ENCODE results near the gene PPIP5K1. TPM values are rescaled to one million over a fixed set of nuclear protein-coding genes. Genes with fewer than 3 reads are reported as not detected.

Gene PPIP5K1
- total RNA-seq, 5 donors from 2014 or later (not counting 1 experiment from before 2014, with no cell fraction given): 30.0 to 47.1 (median 39.1) TPM

- ATAC-seq (replicated peaks in 1 of 4): no peak
- Mint-ChIP-seq H3K4me1 (peaks cover 8 to 18% (median 10%) of the 10 kb centered on the region in 3 donors), H3K4me3 (no peak overlapping the region), H3K27ac (no peak overlapping the region), H3K36me3 (no peaks in the 10 kb centered on the region), H3K27me3 (no peaks in the 10 kb centered on the region), H3K9me3 (no peaks in the 10 kb centered on the region)
- ChIA-PET POLR2A (no interaction called here), CTCF (interaction anchor here in 1 of 2 donors (0.6 kb wide), 1 partner anchor 946 kb away, joined by 5 read pairs; no protein-coding TSS in a partner anchor)
- no peaks in the 10 kb centered on the region for H3K9me3 ChIP-seq
- no peaks in the 10 kb centered on the region for H3K36me3 ChIP-seq (ENCODE audit: control insufficient read depth in 2 of 2, extremely low read depth in 1 of 2, insufficient read depth in 1 of 2, low read length in 1 of 2)
- H3K4me3 ChIP-seq (ENCODE audit: control insufficient read depth in 1 of 2, extremely low read depth in 1 of 2, low read length in 1 of 2): no peak overlapping the region
- H3K4me1 ChIP-seq (ENCODE audit: control insufficient read depth in 1 of 2, extremely low read depth in 1 of 2, insufficient read depth in 2 of 2, low read length in 2 of 2): peaks cover 0 to 6% of the 10 kb centered on the region in 2 experiments
- H3K27me3 ChIP-seq (replicated peaks in 1 of 2; ENCODE audit: control insufficient read depth in 2 of 2, extremely low read depth in 1 of 2, insufficient read depth in 2 of 2, low read length in 1 of 2): peaks cover 0 to 7% of the 10 kb centered on the region in 2 experiments
- H3K27ac ChIP-seq (ENCODE audit: low read length): no peak overlapping the region
- no peak for DNase-seq
- WGBS (ENCODE audit: insufficient coverage): 95% methylated on average over 5 of the region's 9 CpGs
Measured at GRCh38 chr15:43527016-43527801, 62.8 kb downstream of the PPIP5K1 start.

GRCh38 chr15:43526261-43526930 lies 63.6 kb downstream of the PPIP5K1 start:
- Mint-ChIP-seq H3K4me3 (no peak overlapping the region), H3K36me3 (no peaks in the 10 kb centered on the region), H3K27ac (no peak overlapping the region), H3K9me3 (no peaks in the 10 kb centered on the region), H3K27me3 (no peaks in the 10 kb centered on the region), H3K4me1 (peaks cover 8 to 18% (median 10%) of the 10 kb centered on the region in 3 donors)
- H3K27me3 ChIP-seq (replicated peaks in 1 of 2; ENCODE audit: control insufficient read depth in 2 of 2, extremely low read depth in 1 of 2, insufficient read depth in 2 of 2, low read length in 1 of 2): peaks cover 0 to 7% of the 10 kb centered on the region in 2 experiments
- no peaks in the 10 kb centered on the region for H3K36me3 ChIP-seq (ENCODE audit: control insufficient read depth in 2 of 2, extremely low read depth in 1 of 2, insufficient read depth in 1 of 2, low read length in 1 of 2)
- POLR2A ChIA-PET: no interaction called here
- no peak overlapping the region for H3K27ac ChIP-seq (ENCODE audit: low read length)
- ATAC-seq (replicated peaks in 1 of 4) (no peak), DNase-seq (no peak)
- 88% methylated on average over 8 of the region's 11 CpGs for WGBS (ENCODE audit: insufficient coverage)
- H3K9me3 ChIP-seq: no peaks in the 10 kb centered on the region
- peaks cover 0 to 6% of the 10 kb centered on the region in 2 experiments for H3K4me1 ChIP-seq (ENCODE audit: control insufficient read depth in 1 of 2, extremely low read depth in 1 of 2, insufficient read depth in 2 of 2, low read length in 2 of 2)
- CTCF ChIA-PET: no interaction called here
- H3K4me3 ChIP-seq (ENCODE audit: control insufficient read depth in 1 of 2, extremely low read depth in 1 of 2, low read length in 1 of 2): no peak overlapping the region

- no peaks in the 10 kb centered on the region for H3K36me3 Mint-ChIP-seq
- peak overlapping the region; percentile 44 to 62 for H3K27ac Mint-ChIP-seq
- H3K4me3 Mint-ChIP-seq: no peak overlapping the region
- H3K27me3 ChIP-seq (replicated peaks in 1 of 2; ENCODE audit: control insufficient read depth in 2 of 2, extremely low read depth in 1 of 2, insufficient read depth in 2 of 2, low read length in 1 of 2): peaks cover 0 to 8% of the 10 kb centered on the region in 2 experiments
- POLR2A ChIA-PET: no interaction called here
- peak in 2 of 4 experiments; percentile 48 to 61 for ATAC-seq (replicated peaks in 1 of 4)
- H3K9me3 ChIP-seq: no peaks in the 10 kb centered on the region
- CTCF ChIA-PET: no interaction called here
- H3K4me1 Mint-ChIP-seq: peaks cover 8 to 18% (median 10%) of the 10 kb centered on the region in 3 donors
- peaks cover 0 to 6% of the 10 kb centered on the region in 2 experiments for H3K4me1 ChIP-seq (ENCODE audit: control insufficient read depth in 1 of 2, extremely low read depth in 1 of 2, insufficient read depth in 2 of 2, low read length in 2 of 2)
- no peak for DNase-seq
- WGBS (ENCODE audit: insufficient coverage): 25% methylated on average over 4 of the region's 4 CpGs
- no peaks in the 10 kb centered on the region for H3K9me3 Mint-ChIP-seq
- H3K4me3 ChIP-seq (ENCODE audit: control insufficient read depth in 1 of 2, extremely low read depth in 1 of 2, low read length in 1 of 2): no peak overlapping the region
- H3K36me3 ChIP-seq (ENCODE audit: control insufficient read depth in 2 of 2, extremely low read depth in 1 of 2, insufficient read depth in 1 of 2, low read length in 1 of 2): no peaks in the 10 kb centered on the region
- H3K27ac ChIP-seq (ENCODE audit: low read length): no peak overlapping the region
- H3K27me3 Mint-ChIP-seq: no peaks in the 10 kb centered on the region
Measured at GRCh38 chr15:43525131-43525530, 64.9 kb downstream of the PPIP5K1 start.

- CTCF ChIA-PET: no interaction called here
- H3K4me3 ChIP-seq (ENCODE audit: control insufficient read depth in 1 of 2, extremely low read depth in 1 of 2, low read length in 1 of 2): no peak overlapping the region
- H3K27me3 ChIP-seq (replicated peaks in 1 of 2; ENCODE audit: control insufficient read depth in 2 of 2, extremely low read depth in 1 of 2, insufficient read depth in 2 of 2, low read length in 1 of 2): peaks cover 0 to 14% of the 10 kb centered on the region in 2 experiments
Measured at GRCh38 chr15:43524254-43524845, 65.7 kb downstream of the PPIP5K1 start.

GRCh38 chr15:43523646-43524045 lies 66.4 kb downstream of the PPIP5K1 start:
- CTCF ChIA-PET: interaction anchor here in 1 of 2 donors (0.6 to 1.4 kb wide), 2 partner anchors 13 to 818 kb away, joined by 4 read pairs; no protein-coding TSS in a partner anchor
- Mint-ChIP-seq H3K27ac (no peak overlapping the region), H3K4me3 (no peak overlapping the region), H3K4me1 (peaks cover 11 to 22% (median 14%) of the 10 kb centered on the region in 3 donors), H3K36me3 (no peaks in the 10 kb centered on the region), H3K27me3 (peaks cover 5 to 12% of the 10 kb centered on the region in 2 donors), H3K9me3 (no peaks in the 10 kb centered on the region)
- DNase-seq: no peak
- WGBS (ENCODE audit: insufficient coverage): 91% methylated on average over 5 of the region's 7 CpGs
- no peak for ATAC-seq (replicated peaks in 1 of 4)
- Histone ChIP-seq H3K27me3 (replicated peaks in 1 of 2; ENCODE audit: control insufficient read depth in 2 of 2, extremely low read depth in 1 of 2, insufficient read depth in 2 of 2, low read length in 1 of 2) (peaks cover 0 to 19% of the 10 kb centered on the region in 2 experiments), H3K36me3 (ENCODE audit: control insufficient read depth in 2 of 2, extremely low read depth in 1 of 2, insufficient read depth in 1 of 2, low read length in 1 of 2) (no peaks in the 10 kb centered on the region), H3K4me3 (ENCODE audit: control insufficient read depth in 1 of 2, extremely low read depth in 1 of 2, low read length in 1 of 2) (no peak overlapping the region), H3K4me1 (ENCODE audit: control insufficient read depth in 1 of 2, extremely low read depth in 1 of 2, insufficient read depth in 2 of 2, low read length in 2 of 2) (peaks cover 0 to 6% of the 10 kb centered on the region in 2 experiments), H3K27ac (ENCODE audit: low read length) (no peak overlapping the region), H3K9me3 (no peaks in the 10 kb centered on the region)
- POLR2A ChIA-PET: no interaction called here

More at GRCh38 chr15:43524254-43524845, 65.7 kb downstream of the PPIP5K1 start:
- no peak for ATAC-seq (replicated peaks in 1 of 4)
- POLR2A ChIA-PET: no interaction called here
- H3K4me3 Mint-ChIP-seq: no peak overlapping the region
- Histone ChIP-seq H3K27ac (ENCODE audit: low read length) (no peak overlapping the region), H3K36me3 (ENCODE audit: control insufficient read depth in 2 of 2, extremely low read depth in 1 of 2, insufficient read depth in 1 of 2, low read length in 1 of 2) (no peaks in the 10 kb centered on the region), H3K4me1 (ENCODE audit: control insufficient read depth in 1 of 2, extremely low read depth in 1 of 2, insufficient read depth in 2 of 2, low read length in 2 of 2) (peaks cover 0 to 6% of the 10 kb centered on the region in 2 experiments), H3K9me3 (no peaks in the 10 kb centered on the region)
- H3K27ac Mint-ChIP-seq: peak overlapping the region in 1 of 2 donors; percentile 4
- H3K36me3 Mint-ChIP-seq: no peaks in the 10 kb centered on the region
- H3K4me1 Mint-ChIP-seq: peaks cover 8 to 18% (median 10%) of the 10 kb centered on the region in 3 donors
- H3K27me3 Mint-ChIP-seq: peaks cover 4 to 7% of the 10 kb centered on the region in 2 donors
- H3K9me3 Mint-ChIP-seq: no peaks in the 10 kb centered on the region
- DNase-seq: no peak
- 64% methylated on average over 3 of the region's 4 CpGs for WGBS (ENCODE audit: insufficient coverage)

- 78% methylated on average over 8 of the region's 9 CpGs for WGBS (ENCODE audit: insufficient coverage)
- ATAC-seq (replicated peaks in 1 of 4) (no peak), DNase-seq (no peak)
- Mint-ChIP-seq H3K27me3 (peaks cover 15 to 22% of the 10 kb centered on the region in 2 donors), H3K4me1 (peaks cover 20 to 34% (median 28%) of the 10 kb centered on the region in 3 donors), H3K4me3 (no peak overlapping the region), H3K9me3 (no peaks in the 10 kb centered on the region), H3K36me3 (no peaks in the 10 kb centered on the region), H3K27ac (no peak overlapping the region)
- H3K27me3 ChIP-seq (replicated peaks in 1 of 2; ENCODE audit: control insufficient read depth in 2 of 2, extremely low read depth in 1 of 2, insufficient read depth in 2 of 2, low read length in 1 of 2): peaks cover 0 to 24% of the 10 kb centered on the region in 2 experiments
- no peaks in the 10 kb centered on the region for H3K9me3 ChIP-seq
- H3K4me3 ChIP-seq (ENCODE audit: control insufficient read depth in 1 of 2, extremely low read depth in 1 of 2, low read length in 1 of 2): no peak overlapping the region
- H3K4me1 ChIP-seq (ENCODE audit: control insufficient read depth in 1 of 2, extremely low read depth in 1 of 2, insufficient read depth in 2 of 2, low read length in 2 of 2): peaks cover 0 to 19% of the 10 kb centered on the region in 2 experiments
- H3K27ac ChIP-seq (ENCODE audit: low read length): no peak overlapping the region
- POLR2A ChIA-PET: no interaction called here
- no peaks in the 10 kb centered on the region for H3K36me3 ChIP-seq (ENCODE audit: control insufficient read depth in 2 of 2, extremely low read depth in 1 of 2, insufficient read depth in 1 of 2, low read length in 1 of 2)
- CTCF ChIA-PET: interaction anchor here (0.6 to 1.4 kb wide), 2 partner anchors 11 to 294 kb away, joined by 3 to 4 read pairs; no protein-coding TSS in a partner anchor
Measured at GRCh38 chr15:43522247-43522646, 67.8 kb downstream of the PPIP5K1 start.
